ENCODE data around the gene ZNF738.
"Not testable (repeated sequence)": the region's sequence is repeated elsewhere in the genome, so short reads cannot be mapped to it uniquely, and the experiment has no call there.

The ZNF738 gene

DNA sequence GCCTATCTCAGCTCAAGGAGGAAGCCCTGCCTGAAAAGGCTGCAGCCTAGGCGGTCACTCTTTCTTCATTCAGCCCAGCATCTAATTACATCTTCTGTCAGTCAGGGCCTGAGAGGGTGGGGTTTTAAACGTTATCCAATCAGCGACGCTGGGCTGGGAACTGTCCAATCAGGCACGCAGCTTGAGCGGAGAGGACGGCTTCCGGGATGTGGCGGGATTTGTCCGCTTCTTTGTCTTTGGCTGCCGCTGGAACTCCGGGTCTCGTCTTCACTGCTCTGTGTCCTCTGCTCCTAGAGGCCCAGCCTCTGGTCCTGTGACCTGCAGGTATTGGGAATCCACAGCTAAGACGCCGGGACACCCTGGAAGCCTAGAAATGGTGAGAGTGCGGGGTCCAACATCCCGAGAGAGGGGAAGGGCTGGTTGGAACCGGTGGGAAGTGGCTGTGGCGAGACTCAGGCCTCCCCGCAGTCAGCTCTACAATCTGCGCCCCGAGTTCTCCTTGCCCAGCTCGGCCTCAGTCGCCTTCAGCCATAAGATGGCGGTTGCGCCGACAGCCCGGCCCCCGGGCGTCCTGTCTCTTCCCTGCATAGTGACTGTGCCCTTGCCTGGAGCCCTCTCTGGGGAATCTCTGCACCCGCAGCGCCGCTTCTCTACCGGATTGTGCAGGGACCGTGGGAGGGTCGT, at the start of gene ZNF738:
TSS of gene ZNF738 (plus strand) at position 233 of the 684 bp plus-strand sequence. CDS start at position 374, 141 bp downstream.
- FAIRE-seq = peak; percentile 97

DNA sequence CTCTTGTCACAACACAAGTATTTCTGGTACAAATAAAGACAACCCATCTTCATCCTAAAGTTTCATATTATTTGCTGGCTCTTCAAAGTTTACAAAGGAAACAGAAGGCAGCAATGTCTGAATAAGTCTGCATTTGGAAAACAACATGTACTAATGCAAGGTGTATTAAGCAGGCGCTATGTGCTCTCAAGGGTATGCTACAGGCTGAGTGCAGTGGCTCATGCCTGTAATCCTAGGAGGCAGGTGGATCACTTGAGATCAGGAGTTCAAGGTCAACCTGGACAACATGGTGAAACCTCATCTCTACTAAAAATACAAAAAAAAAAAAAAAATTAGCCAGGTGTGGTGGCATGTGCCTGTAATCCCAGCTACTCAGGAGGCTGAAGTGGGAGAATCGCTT, 46.0 kb upstream of the ZNF738 start:
- not testable (repeated sequence) for FAIRE-seq; DNase-seq (ENCODE audit: insufficient read length, low spot score)

More for the DNA sequence above, at the start of gene ZNF738:
- DNase-seq (ENCODE audit: insufficient read length, low spot score) = peak; percentile 72
- TF ChIP-seq POLR2A (IDR thresholded peaks at IDR 0.05; ENCODE audit: low read depth, low read length) = peak; percentile 56; the same call in 1 of the 2 replicates

GRCh38 chr19:21314676-21315075, 44.1 kb upstream of the ZNF738 start:
- DNase-seq (ENCODE audit: insufficient read length, low spot score) (no peak), FAIRE-seq (peak; percentile 67)
- no peak for TF ChIP-seq POLR2A (IDR thresholded peaks at IDR 0.05; ENCODE audit: low read depth, low read length)

GRCh38 chr19:21317821-21318220, 41.0 kb upstream of the ZNF738 start:
- no peak for TF ChIP-seq POLR2A (IDR thresholded peaks at IDR 0.05; ENCODE audit: low read depth, low read length)
- FAIRE-seq = no peak

GRCh38 chr19:21321134-21321533, 37.7 kb upstream of the ZNF738 start:
- peak; percentile 41 for FAIRE-seq
- TF ChIP-seq POLR2A (IDR thresholded peaks at IDR 0.05; ENCODE audit: low read depth, low read length) = no peak
- no peak for DNase-seq (ENCODE audit: insufficient read length, low spot score)

More at GRCh38 chr19:21317821-21318220, 41.0 kb upstream of the ZNF738 start:
- no peak for DNase-seq (ENCODE audit: insufficient read length, low spot score)

GRCh38 chr19:21321996-21322395, 36.8 kb upstream of the ZNF738 start:
- DNase-seq (ENCODE audit: insufficient read length, low spot score) (no peak), FAIRE-seq (peak; percentile 11)
- no peak for TF ChIP-seq POLR2A (IDR thresholded peaks at IDR 0.05; ENCODE audit: low read depth, low read length)

GRCh38 chr19:21322528-21322927, 36.3 kb upstream of the ZNF738 start:
- no peak for TF ChIP-seq POLR2A (IDR thresholded peaks at IDR 0.05; ENCODE audit: low read depth, low read length)
- FAIRE-seq (peak; percentile 92), DNase-seq (ENCODE audit: insufficient read length, low spot score) (no peak)

DNA sequence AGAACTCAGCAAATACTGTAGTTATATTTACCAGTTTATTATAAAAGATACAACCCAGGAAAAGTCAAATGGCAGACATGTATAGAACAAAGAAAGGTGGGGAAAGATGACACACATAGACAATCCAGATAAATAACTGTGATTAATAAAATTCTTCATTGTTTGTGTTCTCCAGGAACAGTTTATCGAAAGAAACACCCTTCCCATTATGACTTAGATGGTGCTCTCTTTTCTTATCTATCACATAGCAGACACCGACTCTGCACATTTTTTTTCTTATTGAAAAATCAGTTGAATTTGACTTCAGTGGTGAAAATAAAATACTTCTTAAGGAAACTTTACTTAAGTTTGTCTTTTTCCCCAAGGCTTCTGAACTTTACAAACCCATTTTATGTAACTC, 35.8 kb upstream of the ZNF738 start:
- no peak for TF ChIP-seq POLR2A (IDR thresholded peaks at IDR 0.05; ENCODE audit: low read depth, low read length)
- no peak for DNase-seq (ENCODE audit: insufficient read length, low spot score)
- FAIRE-seq = peak; percentile 36

DNA sequence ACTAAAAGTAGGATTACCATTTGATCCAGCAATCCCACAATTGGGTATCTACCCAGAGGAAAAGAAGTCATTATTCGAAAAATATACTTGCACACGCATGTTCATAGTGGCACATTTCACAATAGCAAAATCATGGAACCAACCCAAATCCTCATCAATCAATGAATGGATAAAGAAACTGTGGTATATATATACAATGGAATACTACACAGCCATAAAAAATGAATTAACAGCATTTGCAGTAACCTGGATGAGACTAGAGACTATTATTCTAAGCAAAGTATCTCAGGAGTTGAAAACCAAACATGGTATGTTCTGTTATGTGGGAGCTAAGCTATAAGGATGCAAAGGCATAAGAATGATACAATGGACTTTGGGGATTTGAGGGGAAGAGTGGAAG, 32.6 kb upstream of the ZNF738 start:
- peak; percentile 20 for FAIRE-seq
- DNase-seq (ENCODE audit: insufficient read length, low spot score) = no peak
- no peak for TF ChIP-seq POLR2A (IDR thresholded peaks at IDR 0.05; ENCODE audit: low read depth, low read length)

DNA sequence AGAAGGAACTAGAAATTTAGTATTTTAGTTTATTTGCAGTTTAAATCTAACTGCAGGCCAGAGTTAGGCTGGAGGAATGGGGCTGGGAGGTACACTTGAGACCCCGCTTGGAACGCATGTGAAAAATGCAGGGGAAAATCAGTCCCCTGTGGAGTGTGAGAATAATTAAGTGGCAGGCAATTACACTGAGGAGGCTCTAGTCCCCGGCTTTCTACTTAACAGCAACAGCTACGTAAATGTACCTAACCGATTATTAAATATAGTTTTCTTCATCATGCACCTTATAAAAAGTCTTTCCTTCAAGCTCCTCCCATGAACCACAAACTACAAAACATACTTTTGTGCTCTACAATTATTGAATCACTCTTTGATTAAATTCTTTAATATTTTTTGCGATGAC, 30.4 kb upstream of the ZNF738 start:
- no peak for TF ChIP-seq POLR2A (IDR thresholded peaks at IDR 0.05; ENCODE audit: low read depth, low read length)
- DNase-seq (ENCODE audit: insufficient read length, low spot score) (no peak), FAIRE-seq (no peak)

DNA sequence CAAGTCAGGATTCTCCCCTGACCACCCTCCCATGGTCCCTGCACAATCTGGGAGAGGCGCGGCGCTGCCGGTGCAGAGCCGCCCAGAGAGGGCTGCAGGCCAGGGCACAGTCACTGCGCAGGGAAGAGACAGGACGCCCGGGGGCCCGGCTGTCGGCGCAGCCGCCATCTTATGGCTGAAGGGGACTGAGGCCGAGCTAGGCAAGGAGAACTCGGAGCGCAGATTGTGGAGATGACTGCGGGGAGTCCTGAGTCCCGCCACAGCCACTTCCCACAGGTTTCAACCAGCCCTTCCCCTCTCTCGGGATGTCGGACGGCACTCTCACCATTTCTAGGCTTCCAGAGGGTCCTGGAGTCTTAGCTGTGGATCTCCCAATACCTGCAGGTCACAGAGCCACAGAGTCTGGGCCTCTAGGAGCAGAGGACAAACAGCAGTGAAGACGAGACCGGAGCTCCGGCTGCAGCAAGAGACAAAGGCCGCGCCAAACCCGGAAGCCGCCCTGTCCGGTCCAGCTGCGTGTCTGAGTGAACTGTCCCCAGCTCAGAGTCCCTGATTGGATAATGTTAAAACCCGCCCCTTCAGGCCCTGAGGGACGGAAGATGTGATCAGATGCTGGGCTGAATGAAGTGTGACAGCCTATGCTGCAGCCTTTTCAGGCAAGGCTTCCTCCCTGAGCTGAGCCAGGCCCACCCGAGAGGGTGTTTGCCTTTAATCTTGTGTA, 29.8 kb upstream of the ZNF738 start, which contains the start of gene ZNF708:
TSS of gene ZNF708 (minus strand) at position 526 of the 721 bp plus-strand sequence. CDS start at position 328, 198 bp downstream.
- DNase-seq (ENCODE audit: insufficient read length, low spot score) (peak; percentile 70), FAIRE-seq (peak; percentile 98)
- peak; percentile 72; the same call in 1 of the 2 replicates for TF ChIP-seq POLR2A (IDR thresholded peaks at IDR 0.05; ENCODE audit: low read depth, low read length)

DNA sequence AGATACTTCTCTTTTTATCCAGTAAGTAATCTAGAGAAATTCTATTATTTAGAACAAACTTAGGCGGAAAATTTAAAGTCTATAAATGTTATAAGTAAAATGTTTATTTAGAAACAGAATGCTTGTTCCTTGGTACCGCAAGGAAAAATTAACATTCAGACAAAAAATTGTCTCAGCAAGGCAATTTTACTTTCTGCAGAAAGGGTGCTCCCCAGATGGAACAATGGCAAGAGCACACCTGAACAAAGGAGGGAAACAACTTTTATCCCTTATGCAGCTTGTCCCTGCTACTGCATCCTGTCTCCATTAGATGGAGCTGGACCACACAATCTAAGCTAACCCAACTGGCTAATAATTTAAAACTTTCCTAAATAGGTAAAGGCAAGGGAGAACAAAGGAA, 23.1 kb upstream of the ZNF738 start:
- DNase-seq (ENCODE audit: insufficient read length, low spot score) (no peak), FAIRE-seq (no peak)
- no peak for TF ChIP-seq POLR2A (IDR thresholded peaks at IDR 0.05; ENCODE audit: low read depth, low read length)

- not testable (repeated sequence) for FAIRE-seq
These were observed 14.0 kb upstream of the ZNF738 start for GRCh38 chr19:21344841-21345240.

DNA sequence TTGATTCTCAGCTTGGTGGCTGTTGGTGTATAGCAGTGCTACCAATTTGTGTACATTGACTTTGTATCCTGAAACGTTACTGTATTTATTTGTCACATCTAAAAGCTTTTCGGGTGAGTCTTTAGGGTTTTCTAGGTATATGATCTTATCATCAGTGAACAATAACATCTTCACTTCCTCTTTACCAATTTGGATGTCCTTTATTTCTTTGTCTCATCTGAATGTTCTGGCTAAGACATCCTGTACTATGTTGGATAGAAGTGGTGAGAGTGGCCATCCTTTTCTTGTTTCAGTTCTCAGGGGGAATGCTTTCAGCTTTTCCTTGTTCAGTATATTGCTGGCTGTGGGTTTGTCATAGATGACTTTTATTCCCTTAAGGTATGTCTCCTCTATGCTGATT, 6.0 kb upstream of the ZNF738 start:
- DNase-seq (ENCODE audit: insufficient read length, low spot score) (no peak), FAIRE-seq (no peak)
- TF ChIP-seq POLR2A (IDR thresholded peaks at IDR 0.05; ENCODE audit: low read depth, low read length) = no peak

More at GRCh38 chr19:21344841-21345240, 14.0 kb upstream of the ZNF738 start:
- not testable (repeated sequence) for DNase-seq (ENCODE audit: insufficient read length, low spot score)

GRCh38 chr19:21362291-21362690, 3.5 kb downstream of the ZNF738 start:
- TF ChIP-seq POLR2A (IDR thresholded peaks at IDR 0.05; ENCODE audit: low read depth, low read length) = no peak
- no peak for FAIRE-seq
- no peak for DNase-seq (ENCODE audit: insufficient read length, low spot score)
